ENCODE results near the gene SEMA4C. TPM values are rescaled to one million over a fixed set of nuclear protein-coding genes. Genes with fewer than 3 reads are reported as not detected.

Gene SEMA4C
- polyA plus RNA-seq, 1 of the 3 experiments (the other 2 are of a cell fraction): 34.8 TPM

GRCh38 chr2:96895746-96896651, 26.1 kb upstream of the SEMA4C start:
- ChIA-PET POLR2A (no interaction called here), CTCF (interaction anchor here (1.2 to 2.5 kb wide), 4 partner anchors 10 to 217 kb away, joined by 3 to 8 read pairs (median 4); partner anchors contain the start of genes ANKRD36 and ANKRD39)
- no peak for DNase-seq
- TF ChIP-seq SMC3 (IDR thresholded peaks at IDR 0.05; ENCODE audit: low read depth, low read length) (no peak), GATA2 (CRISPR knock-in tag; IDR thresholded peaks at IDR 0.05) (no peak)
- WGBS (ENCODE audit: low lambda C conversion rate): 75% methylated on average over 14 of the region's 18 CpGs
- H3K9ac ChIP-seq: no peak overlapping the region
- H3K79me2 ChIP-seq (ENCODE audit: insufficient read depth): no peaks in the 10 kb centered on the region
- no peaks in the 10 kb centered on the region for H3K36me3 ChIP-seq (replicated peaks in 1 of 2; ENCODE audit: control insufficient read depth in 1 of 2, insufficient read depth in 2 of 2, low read length in 1 of 2)
- no peaks in the 10 kb centered on the region for H3K27me3 ChIP-seq (ENCODE audit: insufficient read depth)
- no peaks in the 10 kb centered on the region for H3K9me3 ChIP-seq
- H3F3A ChIP-seq (replicated peaks; ENCODE audit: insufficient read depth): no peaks in the 10 kb centered on the region
- peaks cover 0 to 44% of the 10 kb centered on the region in 2 experiments; a peak in 1 of 4 replicates for H3K4me1 ChIP-seq (ENCODE audit: control insufficient read depth in 1 of 2, insufficient read depth in 2 of 2, low read depth in 1 of 2, low read length in 1 of 2)
- no peak overlapping the region for H3K4me2 ChIP-seq
- no peak overlapping the region for H2AFZ ChIP-seq (ENCODE audit: low read depth)
- H3K4me3 ChIP-seq (ENCODE audit: low read depth in 2 of 2, low read length in 1 of 2): no peak overlapping the region
- H4K20me1 ChIP-seq (ENCODE audit: insufficient read depth): no peaks in the 10 kb centered on the region
- H3K9me2 ChIP-seq: no peaks in the 10 kb centered on the region
- H3K27ac ChIP-seq (ENCODE audit: low read depth in 2 of 2, low read length in 1 of 2): no peak overlapping the region

GRCh38 chr2:96895032-96895745, 25.3 kb upstream of the SEMA4C start:
- no peak overlapping the region for H3K4me2 ChIP-seq
- no peak overlapping the region for H2AFZ ChIP-seq (ENCODE audit: low read depth)
- H3K9me2 ChIP-seq: no peaks in the 10 kb centered on the region
- no peak overlapping the region for H3K4me3 ChIP-seq (ENCODE audit: low read depth in 2 of 2, low read length in 1 of 2)
- TF ChIP-seq RAD21 (IDR thresholded peaks at IDR 0.05; ENCODE audit: low read length) (no peak), USF2 (IDR thresholded peaks at IDR 0.05; ENCODE audit: borderline replicate concordance, low read depth, low read length) (no peak), TEAD4 (IDR thresholded peaks at IDR 0.05; ENCODE audit: borderline replicate concordance, insufficient read depth) (no peak), PBX3 (IDR thresholded peaks at IDR 0.05) (no peak), JUND (IDR thresholded peaks at IDR 0.05) (no peak), FOSL2 (IDR thresholded peaks at IDR 0.05; ENCODE audit: borderline replicate concordance, low read depth) (no peak), RCOR1 (IDR thresholded peaks at IDR 0.05; ENCODE audit: low read length) (no peak)
- H3K27me3 ChIP-seq (ENCODE audit: insufficient read depth): no peaks in the 10 kb centered on the region
- no peaks in the 10 kb centered on the region for H3K9me3 ChIP-seq
- H3K79me2 ChIP-seq (ENCODE audit: insufficient read depth): no peaks in the 10 kb centered on the region
- H4K20me1 ChIP-seq (ENCODE audit: insufficient read depth): no peaks in the 10 kb centered on the region
- H3K27ac ChIP-seq (ENCODE audit: low read depth in 2 of 2, low read length in 1 of 2): no peak overlapping the region
- WGBS (ENCODE audit: low lambda C conversion rate): 82% methylated on average over 6 of the region's 10 CpGs
- H3F3A ChIP-seq (replicated peaks; ENCODE audit: insufficient read depth): no peaks in the 10 kb centered on the region
- no peak overlapping the region for H3K9ac ChIP-seq
- no peak for DNase-seq
- ChIA-PET POLR2A (interaction anchor here (0.6 kb wide), 1 partner anchor 24 kb away, joined by 3 read pairs; no protein-coding TSS in a partner anchor), CTCF (interaction anchor here (1.4 to 2.5 kb wide), 3 partner anchors 37 to 218 kb away, joined by 3 to 8 read pairs (median 3); partner anchors contain the start of genes ANKRD36 and ANKRD39)
- H3K36me3 ChIP-seq (replicated peaks in 1 of 2; ENCODE audit: control insufficient read depth in 1 of 2, insufficient read depth in 2 of 2, low read length in 1 of 2): no peaks in the 10 kb centered on the region
- peaks cover 0 to 51% of the 10 kb centered on the region in 2 experiments; a peak in 1 of 4 replicates for H3K4me1 ChIP-seq (ENCODE audit: control insufficient read depth in 1 of 2, insufficient read depth in 2 of 2, low read depth in 1 of 2, low read length in 1 of 2)

All from SK-N-SH (cell line).